HEK293 (cell line): Measurements from ENCODE around the gene MAML2.

Experiments used
- CTCF ChIA-PET: fragments of 350-600 bp; formaldehyde crosslinking; extraction: SDS; loops from one replicate; lab custom pipeline; 2021; ENCODE audit warnings: antibody characterized with exemption; lab: Yijun Ruan, JAX
- POLR2A ChIA-PET: fragments of 300-600 bp; formaldehyde crosslinking; extraction: SDS; loops from one replicate; lab custom pipeline; 2020; ENCODE audit warnings: antibody characterized with exemption, inconsistent platforms; lab: Yijun Ruan, JAX
- H3K27ac ChIP-seq: fragments of 200-500 bp; sonication (Bioruptor generic); 2 replicates; pipeline ENCODE4 v1.5.1; 2014; ENCODE audit warnings: low read depth, low read length, control low read depth, inconsistent platforms; ENCODE audit errors: extremely low read depth
- H3K36me3 ChIP-seq, 2 experiments: fragments of 200-500 bp in 1 of 2; sonication (Bioruptor generic) in 1 of 2; 1 replicate in 1 of 2; 2 replicates in 1 of 2; pipeline ENCODE4 v1.5.1; 2014 to 2017; ENCODE audit warnings: inconsistent platforms in 2 of 2, low read length in 2 of 2; ENCODE audit not compliant: control insufficient read depth in 2 of 2, insufficient read depth in 1 of 2
- H3K4me1 ChIP-seq: fragments of 200-500 bp; sonication (Bioruptor generic); 2 replicates; pipeline ENCODE4 v1.5.1; 2014; ENCODE audit warnings: mild to moderate bottlenecking, low read length, inconsistent platforms; ENCODE audit not compliant: control insufficient read depth, insufficient read depth
- H3K4me3 ChIP-seq: 2 replicates; pipeline ENCODE4 v1.5.1; 2011; ENCODE audit warnings: low read depth, mild to moderate bottlenecking, control low read depth, low read length, moderate library complexity
- H3K9me3 ChIP-seq: fragments of 200-500 bp; sonication (Bioruptor generic); 2 replicates; pipeline ENCODE4 v1.5.1; 2014; ENCODE audit warnings: low read depth, low read length, inconsistent platforms; ENCODE audit not compliant: control insufficient read depth, insufficient read depth
- GLI2 ChIP-seq: fragments of 450-650 bp; formaldehyde crosslinking; IDR thresholded peaks from 2 replicates; pipeline ENCODE4; 2017; ENCODE audit warnings: missing biosample characterization, missing genetic modification characterization, low read depth, borderline replicate concordance
- GLIS1 ChIP-seq: fragments of 450-650 bp; formaldehyde crosslinking; IDR thresholded peaks from 2 replicates; pipeline ENCODE4 v1.5.1; 2016; ENCODE audit warnings: missing biosample characterization, missing genetic modification characterization
- KLF17 ChIP-seq: fragments of 450-650 bp; formaldehyde crosslinking; IDR thresholded peaks from 2 replicates; pipeline ENCODE4 v1.5.1; 2016; ENCODE audit warnings: missing biosample characterization, missing genetic modification characterization
- MYNN ChIP-seq: fragments of 450-650 bp; formaldehyde crosslinking; IDR thresholded peaks from 2 replicates; pipeline ENCODE4 v1.5.1; 2016; ENCODE audit warnings: missing biosample characterization, missing genetic modification characterization, borderline replicate concordance
- MZF1 ChIP-seq: fragments of 450-650 bp; formaldehyde crosslinking; IDR thresholded peaks from 2 replicates; pipeline ENCODE4 v1.5.1; 2017; ENCODE audit warnings: missing biosample characterization, missing genetic modification characterization, borderline replicate concordance
- PATZ1 ChIP-seq: fragments of 450-650 bp; formaldehyde crosslinking; IDR thresholded peaks from 2 replicates; pipeline ENCODE4 v1.5.1; 2016; ENCODE audit warnings: missing biosample characterization, missing genetic modification characterization
- PBX3 ChIP-seq: sonication (generic); formaldehyde crosslinking; IDR thresholded peaks from 2 replicates; pipeline ENCODE4 v1.8.1; 2022; ENCODE audit warnings: mild to moderate bottlenecking, moderate library complexity, missing genetic modification reagents
- RBAK ChIP-seq: fragments of 450-650 bp; formaldehyde crosslinking; IDR thresholded peaks from 2 replicates; pipeline ENCODE4 v1.5.1; 2016; ENCODE audit warnings: missing biosample characterization, missing genetic modification characterization
- SALL2 ChIP-seq: fragments of 450-650 bp; formaldehyde crosslinking; IDR thresholded peaks from 2 replicates; pipeline ENCODE4 v1.5.0; 2017; ENCODE audit warnings: missing biosample characterization, mild to moderate bottlenecking, missing genetic modification characterization, borderline replicate concordance
- ZBTB17 ChIP-seq: fragments of 450-650 bp; formaldehyde crosslinking; IDR thresholded peaks from 2 replicates; pipeline ENCODE4 v1.5.1; 2016; ENCODE audit warnings: missing biosample characterization, missing genetic modification characterization
- ZBTB21 ChIP-seq: fragments of 450-650 bp; formaldehyde crosslinking; IDR thresholded peaks from 2 replicates; pipeline ENCODE4 v1.5.1; 2017; ENCODE audit warnings: missing biosample characterization, missing genetic modification characterization
- ZBTB8A ChIP-seq: fragments of 450-650 bp; formaldehyde crosslinking; IDR thresholded peaks from 2 replicates; pipeline ENCODE4 v1.5.1; 2016; ENCODE audit warnings: missing biosample characterization, missing genetic modification characterization
- ZEB2 ChIP-seq: fragments of 450-650 bp; formaldehyde crosslinking; IDR thresholded peaks from 2 replicates; pipeline ENCODE4 v1.5.1; 2016; ENCODE audit warnings: missing biosample characterization, missing genetic modification characterization
- ZNF214 ChIP-seq: fragments of 450-650 bp; formaldehyde crosslinking; IDR thresholded peaks from 2 replicates; pipeline ENCODE4 v1.5.1; 2017; ENCODE audit warnings: missing biosample characterization, mild to moderate bottlenecking, missing genetic modification characterization, borderline replicate concordance
- ZNF24 ChIP-seq: fragments of 450-650 bp; formaldehyde crosslinking; IDR thresholded peaks from 2 replicates; pipeline ENCODE4 v1.5.1; 2016; ENCODE audit warnings: missing biosample characterization, missing genetic modification characterization
- ZNF274 ChIP-seq, 2 experiments: fragments of 200-500 bp in 1 of 2; fragments of 450-650 bp in 1 of 2; sonication (Bioruptor generic) in 1 of 2; formaldehyde crosslinking in 1 of 2; IDR thresholded peaks; 2 replicates each; pipeline versions ENCODE4 v1.5.1 to v1.6.1; 2014 to 2016; ENCODE audit warnings: borderline replicate concordance in 1 of 2, inconsistent platforms in 1 of 2, low read length in 1 of 2, missing biosample characterization in 1 of 2, missing genetic modification characterization in 1 of 2
- ZNF292 ChIP-seq: fragments of 450-650 bp; formaldehyde crosslinking; IDR thresholded peaks from 2 replicates; pipeline ENCODE4 v1.5.1; 2016; ENCODE audit warnings: low read depth, missing biosample characterization, missing genetic modification characterization, borderline replicate concordance
- ZNF302 ChIP-seq: fragments of 450-650 bp; formaldehyde crosslinking; IDR thresholded peaks from 2 replicates; pipeline ENCODE4 v1.5.1; 2016; ENCODE audit warnings: missing biosample characterization, missing genetic modification characterization, low read depth
- ZNF324 ChIP-seq: fragments of 450-650 bp; formaldehyde crosslinking; IDR thresholded peaks from 2 replicates; pipeline ENCODE4 v1.5.1; 2016; ENCODE audit warnings: missing biosample characterization, missing genetic modification characterization
- ZNF335 ChIP-seq: fragments of 450-650 bp; formaldehyde crosslinking; conservative IDR thresholded peaks from 2 replicates; pipeline ENCODE4 v1.5.1; 2016; ENCODE audit warnings: missing biosample characterization, missing genetic modification characterization
- ZNF433 ChIP-seq: fragments of 450-650 bp; formaldehyde crosslinking; IDR thresholded peaks from 2 replicates; pipeline ENCODE4 v1.5.1; 2016; ENCODE audit warnings: missing biosample characterization, missing genetic modification characterization, low read depth
- ZNF518A ChIP-seq: fragments of 450-650 bp; formaldehyde crosslinking; conservative IDR thresholded peaks from 2 replicates; pipeline ENCODE4 v1.5.1; 2016; ENCODE audit warnings: low read depth, missing biosample characterization, missing genetic modification characterization
- ZNF701 ChIP-seq: fragments of 450-650 bp; formaldehyde crosslinking; IDR thresholded peaks from 2 replicates; pipeline ENCODE4 v1.5.1; 2016; ENCODE audit warnings: missing biosample characterization, missing genetic modification characterization
- ZNF707 ChIP-seq: fragments of 450-650 bp; formaldehyde crosslinking; IDR thresholded peaks from 2 replicates; pipeline ENCODE4 v1.5.1; 2016; ENCODE audit warnings: missing biosample characterization, missing genetic modification characterization

MAML2 gene

GRCh38 chr11:96169250-96169649, 173.7 kb downstream of the MAML2 start (continued):
- no peak for TF ChIP-seq ZNF274 (IDR thresholded peaks at IDR 0.05; ENCODE audit: low read length)
- no peak for TF ChIP-seq ZNF274 (tag by site-specific recombination; IDR thresholded peaks at IDR 0.05; ENCODE audit: borderline replicate concordance)
- no peak for TF ChIP-seq SALL2
- no peak for TF ChIP-seq ZBTB8A
- TF ChIP-seq ZNF292 (tag by site-specific recombination): no peak
- no peak for TF ChIP-seq ZNF214
- no peak for TF ChIP-seq ZNF433 (tag by site-specific recombination)

GRCh38 chr11:96168623-96169022, 174.4 kb downstream of the MAML2 start:
- Histone ChIP-seq H3K27ac (no peak overlapping the region), H3K9me3 (no peaks in the 10 kb centered on the region), H3K4me3 (no peak overlapping the region), H3K4me1 (no peaks in the 10 kb centered on the region), H3K36me3 (no peaks in the 10 kb centered on the region)
- POLR2A ChIA-PET: no interaction called here
- TF ChIP-seq ZNF335 (tag by site-specific recombination) (peak; percentile 38; the same call in 1 of the 2 replicates), ZNF518A (tag by site-specific recombination) (0 out of 2 replicates have a peak, but pooled peaks have one; percentile 11), MZF1 (tag by site-specific recombination) (0 out of 2 replicates have a peak, but pooled peaks have one; percentile 51), GLI2 (tag by site-specific recombination) (no peak), ZNF24 (tag by site-specific recombination) (0 out of 2 replicates have a peak, but pooled peaks have one; percentile 43)
- CTCF ChIA-PET: no interaction called here

- Histone ChIP-seq H3K4me1 (no peaks in the 10 kb centered on the region), H3K4me3 (no peak overlapping the region), H3K9me3 (no peaks in the 10 kb centered on the region), H3K27ac (no peak overlapping the region), H3K36me3 (no peaks in the 10 kb centered on the region)
- CTCF ChIA-PET: interaction anchor here (0.7 kb wide), 1 partner anchor 66 kb away, joined by 3 read pairs; no protein-coding TSS in a partner anchor
- POLR2A ChIA-PET: no interaction called here
- no peak for TF ChIP-seq ZBTB21 (tag by site-specific recombination)
- no peak for TF ChIP-seq ZNF302 (tag by site-specific recombination)
- no peak for TF ChIP-seq ZNF707 (tag by site-specific recombination)
- TF ChIP-seq ZEB2 (tag by site-specific recombination): no peak
- no peak for TF ChIP-seq PBX3 (CRISPR knock-in tag)
- TF ChIP-seq ZNF324 (tag by site-specific recombination): no peak
- no peak for TF ChIP-seq ZBTB17 (tag by site-specific recombination)
- no peak for TF ChIP-seq RBAK (tag by site-specific recombination)
- no peak for TF ChIP-seq PATZ1 (tag by site-specific recombination)
- no peak for TF ChIP-seq GLIS1 (tag by site-specific recombination)
- TF ChIP-seq KLF17 (tag by site-specific recombination): no peak
- TF ChIP-seq MYNN (tag by site-specific recombination): no peak
- no peak for TF ChIP-seq ZNF701 (tag by site-specific recombination)
Measured at GRCh38 chr11:96167787-96168186, 175.2 kb downstream of the MAML2 start.
